ENCODE data around the gene EYS. TPM values are rescaled to one million over a fixed set of nuclear protein-coding genes. Genes with fewer than 3 reads are reported as not detected.

Gene EYS
- total and polyA plus RNA-seq, 9 of the 15 experiments (the other 6 are each of a cell fraction or from before 2014, with no cell fraction given) = 0.03 to 0.36 (median 0.10) TPM; not detected in 2

DNA sequence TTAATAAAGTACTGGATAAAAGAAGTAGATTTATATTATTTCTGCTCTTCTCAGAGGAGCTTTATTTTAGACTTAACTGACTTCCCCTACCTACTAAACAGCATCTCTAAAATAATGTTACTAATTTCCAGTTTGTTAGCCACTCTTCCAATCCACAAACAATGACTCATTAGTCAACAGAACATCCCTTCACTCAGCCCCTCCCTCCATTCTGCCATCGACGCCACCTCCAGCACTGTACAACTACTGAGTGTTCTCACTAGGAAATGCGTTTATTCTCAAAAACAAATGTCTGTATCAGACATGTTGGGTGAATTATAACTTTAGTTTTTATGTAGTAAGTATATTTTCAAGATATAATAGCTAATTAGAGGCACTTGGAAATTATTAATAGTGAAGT, 427.0 kb downstream of the EYS start:
- POLR2A ChIA-PET = no interaction called here
- H3K27me3 ChIP-seq (ENCODE audit: control insufficient read depth in 2 of 2, insufficient read depth in 2 of 2, low read length in 2 of 2) = no peaks in the 10 kb centered on the region
- H3K9ac ChIP-seq (ENCODE audit: insufficient read depth in 1 of 2, low read depth in 2 of 2, low read length in 2 of 2) = no peak overlapping the region
- no peaks in the 10 kb centered on the region for H3K79me2 ChIP-seq (ENCODE audit: control insufficient read depth, insufficient read depth, low read length)
- H3K4me3 ChIP-seq = no peak overlapping the region
- intact Hi-C loops (cut with micrococcal nuclease) = no loop called here
- H3K27ac ChIP-seq (ENCODE audit: extremely low read depth, low read depth, low read length) = no peak overlapping the region
- no peaks in the 10 kb centered on the region for H3K4me1 ChIP-seq (replicated peaks in 1 of 2; ENCODE audit: control insufficient read depth in 2 of 2, insufficient read depth in 2 of 2, low read length in 2 of 2)
- no TSS peak for BruUV-seq (replicated peaks)
- H3K9me3 ChIP-seq (replicated peaks; ENCODE audit: control insufficient read depth, insufficient read depth, low read depth, low read length) = no peaks in the 10 kb centered on the region
- CTCF ChIA-PET (ENCODE audit: low intra/inter-chr PET ratio) = no interaction called here
- TF ChIP-seq EP400 (IDR thresholded peaks at IDR 0.05) (no peak), ZNF511 (CRISPR knock-in tag; IDR thresholded peaks at IDR 0.05) (no peak), HMG20A (CRISPR knock-in tag; conservative IDR thresholded peaks at IDR 0.05) (no peak), MAFK (IDR thresholded peaks at IDR 0.05; ENCODE audit: low read length) (no peak)
- TF ChIP-seq, protein P1, sequence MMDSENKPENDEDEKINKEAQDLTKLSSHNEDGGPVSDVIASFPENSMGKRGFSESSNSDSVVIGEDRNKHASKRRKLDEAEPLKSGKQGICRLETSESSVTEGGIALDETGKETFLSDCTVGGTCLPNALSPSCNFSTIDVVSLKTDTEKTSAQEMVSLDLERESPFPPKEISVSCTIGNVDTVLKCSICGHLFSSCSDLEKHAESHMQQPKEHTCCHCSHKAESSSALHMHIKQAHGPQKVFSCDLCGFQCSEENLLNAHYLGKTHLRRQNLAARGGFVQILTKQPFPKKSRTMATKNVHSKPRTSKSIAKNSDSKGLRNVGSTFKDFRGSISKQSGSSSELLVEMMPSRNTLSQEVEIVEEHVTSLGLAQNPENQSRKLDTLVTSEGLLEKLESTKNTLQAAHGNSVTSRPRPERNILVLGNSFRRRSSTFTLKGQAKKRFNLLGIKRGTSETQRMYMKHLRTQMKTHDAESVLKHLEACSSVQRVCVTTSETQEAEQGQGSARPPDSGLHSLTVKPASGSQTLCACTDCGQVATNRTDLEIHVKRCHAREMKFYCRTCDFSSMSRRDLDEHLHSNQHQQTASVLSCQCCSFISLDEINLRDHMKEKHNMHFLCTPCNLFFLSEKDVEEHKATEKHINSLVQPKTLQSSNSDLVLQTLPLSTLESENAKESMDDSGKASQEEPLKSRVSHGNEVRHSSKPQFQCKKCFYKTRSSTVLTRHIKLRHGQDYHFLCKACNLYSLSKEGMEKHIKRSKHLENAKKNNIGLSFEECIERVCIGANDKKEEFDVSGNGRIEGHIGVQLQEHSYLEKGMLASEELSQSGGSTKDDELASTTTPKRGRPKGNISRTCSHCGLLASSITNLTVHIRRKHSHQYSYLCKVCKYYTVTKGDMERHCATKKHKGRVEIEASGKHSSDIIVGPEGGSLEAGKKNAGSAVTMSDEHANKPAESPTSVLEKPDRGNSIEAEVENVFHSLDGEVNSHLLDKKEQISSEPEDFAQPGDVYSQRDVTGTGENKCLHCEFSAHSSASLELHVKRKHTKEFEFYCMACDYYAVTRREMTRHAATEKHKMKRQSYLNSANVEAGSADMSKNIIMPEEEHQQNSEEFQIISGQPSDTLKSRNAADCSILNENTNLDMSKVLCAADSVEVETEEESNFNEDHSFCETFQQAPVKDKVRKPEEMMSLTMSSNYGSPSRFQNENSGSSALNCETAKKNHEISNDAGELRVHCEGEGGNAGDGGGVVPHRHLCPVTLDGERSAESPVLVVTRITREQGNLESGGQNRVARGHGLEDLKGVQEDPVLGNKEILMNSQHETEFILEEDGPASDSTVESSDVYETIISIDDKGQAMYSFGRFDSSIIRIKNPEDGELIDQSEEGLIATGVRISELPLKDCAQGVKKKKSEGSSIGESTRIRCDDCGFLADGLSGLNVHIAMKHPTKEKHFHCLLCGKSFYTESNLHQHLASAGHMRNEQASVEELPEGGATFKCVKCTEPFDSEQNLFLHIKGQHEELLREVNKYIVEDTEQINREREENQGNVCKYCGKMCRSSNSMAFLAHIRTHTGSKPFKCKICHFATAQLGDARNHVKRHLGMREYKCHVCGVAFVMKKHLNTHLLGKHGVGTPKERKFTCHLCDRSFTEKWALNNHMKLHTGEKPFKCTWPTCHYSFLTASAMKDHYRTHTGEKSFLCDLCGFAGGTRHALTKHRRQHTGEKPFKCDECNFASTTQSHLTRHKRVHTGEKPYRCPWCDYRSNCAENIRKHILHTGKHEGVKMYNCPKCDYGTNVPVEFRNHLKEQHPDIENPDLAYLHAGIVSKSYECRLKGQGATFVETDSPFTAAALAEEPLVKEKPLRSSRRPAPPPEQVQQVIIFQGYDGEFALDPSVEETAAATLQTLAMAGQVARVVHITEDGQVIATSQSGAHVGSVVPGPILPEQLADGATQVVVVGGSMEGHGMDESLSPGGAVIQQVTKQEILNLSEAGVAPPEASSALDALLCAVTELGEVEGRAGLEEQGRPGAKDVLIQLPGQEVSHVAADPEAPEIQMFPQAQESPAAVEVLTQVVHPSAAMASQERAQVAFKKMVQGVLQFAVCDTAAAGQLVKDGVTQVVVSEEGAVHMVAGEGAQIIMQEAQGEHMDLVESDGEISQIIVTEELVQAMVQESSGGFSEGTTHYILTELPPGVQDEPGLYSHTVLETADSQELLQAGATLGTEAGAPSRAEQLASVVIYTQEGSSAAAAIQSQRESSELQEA (IDR thresholded peaks at IDR 0.05; ENCODE audit: low read depth) = no peak
- H3K36me3 ChIP-seq (ENCODE audit: control insufficient read depth, insufficient read depth, low read length) = no peaks in the 10 kb centered on the region
- no peak overlapping the region for H2AFZ ChIP-seq (ENCODE audit: low read depth, low read length)
- in situ Hi-C loops (cut with MboI) = no loop called here
- 6% methylated on average over 3 of the region's 3 CpGs for WGBS (ENCODE audit: insufficient coverage, low coverage, missing lambda C conversion rate)
- H3K4me2 ChIP-seq (ENCODE audit: insufficient read depth, low read length) = no peak overlapping the region
- ATAC-seq (no peak), FAIRE-seq (no peak), DNase-seq (ENCODE audit: extremely low read depth in 1 of 4, low spot score in 3 of 4) (no peak)
- H3K9me1 ChIP-seq (ENCODE audit: control insufficient read depth, insufficient read depth, low read length) = no peaks in the 10 kb centered on the region
- no peaks in the 10 kb centered on the region for H4K20me1 ChIP-seq (replicated peaks; ENCODE audit: control insufficient read depth, insufficient read depth, low read length)
